ENCODE results near the gene PIP5KL1.

GRCh38 chr9:127892831-127893230, 37.7 kb downstream of the PIP5KL1 start:
- TF ChIP-seq CTCF (IDR thresholded peaks at IDR 0.05) (no peak), POLR2A (IDR thresholded peaks at IDR 0.05) (no peak), POLR2AphosphoS5 (IDR thresholded peaks at IDR 0.05) (no peak)
